Dendritic cell treated with granulocyte-macrophage colony-stimulating factor and Interleukin-4, amounts not matched to agents 40 ng/mL and 50 ng/mL, for 4 days (primary cell): ENCODE results near the gene DEFB129.

Source experiments
- H3K27ac Mint-ChIP-seq: one replicate; pipeline ENCODE4 v1.8.0; 2022; ENCODE audit warnings: mild to moderate bottlenecking, mixed read lengths
- H3K27me3 Mint-ChIP-seq: one replicate; pipeline ENCODE4 v1.8.0; 2022; ENCODE audit warnings: mild to moderate bottlenecking, mixed read lengths
- H3K36me3 Mint-ChIP-seq: one replicate; pipeline ENCODE4 v1.8.0; 2022; ENCODE audit warnings: low read depth, mixed read lengths
- H3K4me1 Mint-ChIP-seq: one replicate; pipeline ENCODE4 v1.8.0; 2022; ENCODE audit warnings: low read depth, mixed read lengths
- H3K4me3 Mint-ChIP-seq: one replicate; pipeline ENCODE4 v1.8.0; 2022; ENCODE audit warnings: mild to moderate bottlenecking, moderate library complexity, mixed read lengths
- H3K9me3 Mint-ChIP-seq: one replicate; pipeline ENCODE4 v1.8.0; 2022; ENCODE audit warnings: mixed read lengths
- intact Hi-C: fragments of 100-400 bp; cut with micrococcal nuclease; formaldehyde crosslinking; loops from one replicate; pipeline ENCODE4 v1.15.0; 2022

DEFB129 gene

DNA sequence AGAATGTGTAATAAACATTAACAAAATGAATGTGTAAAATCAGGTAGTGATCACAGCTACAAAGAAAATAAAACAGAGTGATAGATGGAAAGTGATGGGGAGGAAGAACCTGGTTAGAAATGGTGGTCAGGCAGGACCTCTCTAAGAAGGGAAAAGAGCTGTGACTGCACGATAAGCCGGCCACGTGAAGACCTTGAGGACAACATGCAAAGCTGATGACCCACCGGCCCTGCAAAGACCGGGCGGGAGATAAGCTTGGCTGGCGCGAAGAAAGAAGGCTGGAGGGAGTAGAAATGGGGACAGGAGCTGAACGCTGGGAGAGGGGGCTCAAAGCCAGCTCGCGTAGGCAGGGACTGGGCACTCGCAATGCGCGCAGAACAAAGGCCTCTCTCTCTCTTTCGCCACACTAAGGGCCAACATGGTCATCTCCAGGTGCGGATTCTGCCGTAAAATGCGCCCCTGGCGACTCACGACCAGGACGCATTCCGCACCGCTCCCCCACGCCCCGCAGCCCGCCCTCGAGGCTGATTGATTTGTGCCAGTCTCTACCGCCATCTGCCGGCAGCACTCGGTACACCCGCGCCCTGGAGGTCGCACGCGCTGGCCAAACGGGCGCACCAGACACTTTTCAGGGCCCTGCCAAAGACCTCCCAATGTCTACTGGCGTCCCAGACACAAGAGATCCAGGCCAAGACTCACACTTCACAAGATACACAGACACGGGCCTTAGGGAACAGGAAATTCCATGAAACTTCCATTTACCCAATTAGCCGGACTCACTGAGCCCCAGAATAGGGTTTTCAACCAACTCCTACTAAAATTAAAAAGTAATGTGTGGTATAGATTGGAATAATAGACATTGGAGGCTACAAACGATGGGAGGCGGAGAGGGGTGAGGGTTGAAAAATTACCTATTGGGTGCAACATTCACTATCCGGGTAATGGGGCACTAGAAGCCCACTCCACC, 39.8 kb downstream of the DEFB129 start:
- Mint-ChIP-seq H3K4me1 (peaks cover 12% of the 10 kb centered on the region), H3K36me3 (no peaks in the 10 kb centered on the region), H3K27ac (peak overlapping the region; percentile 46), H3K4me3 (peak overlapping the region; percentile 78), H3K9me3 (no peaks in the 10 kb centered on the region), H3K27me3 (peaks cover 25% of the 10 kb centered on the region)
- intact Hi-C loops = loop anchor here (1.0 kb wide), 1 partner anchor 58 kb away; no protein-coding TSS in a partner anchor

GRCh38 chr20:270517-270916, 43.5 kb downstream of the DEFB129 start:
- peaks cover 18% of the 10 kb centered on the region for H3K4me1 Mint-ChIP-seq
- intact Hi-C loops = loop anchor here (10.0 kb wide), 1 partner anchor 64 kb away; no protein-coding TSS in a partner anchor
- peaks cover 7% of the 10 kb centered on the region for H3K36me3 Mint-ChIP-seq
- H3K27me3 Mint-ChIP-seq = peaks cover 18% of the 10 kb centered on the region
- H3K9me3 Mint-ChIP-seq = no peaks in the 10 kb centered on the region
- no peak overlapping the region for H3K4me3 Mint-ChIP-seq
- no peak overlapping the region for H3K27ac Mint-ChIP-seq

- intact Hi-C loops = loop anchor here (10.0 kb wide), 1 partner anchor 64 kb away; no protein-coding TSS in a partner anchor
- H3K36me3 Mint-ChIP-seq = peaks cover 13% of the 10 kb centered on the region
- no peak overlapping the region for H3K27ac Mint-ChIP-seq
- H3K27me3 Mint-ChIP-seq = peaks cover 15% of the 10 kb centered on the region
- no peak overlapping the region for H3K4me3 Mint-ChIP-seq
- peaks cover 18% of the 10 kb centered on the region for H3K4me1 Mint-ChIP-seq
- H3K9me3 Mint-ChIP-seq = no peaks in the 10 kb centered on the region
Measured at GRCh38 chr20:271069-271468, 44.0 kb downstream of the DEFB129 start.

GRCh38 chr20:271528-271927, 44.5 kb downstream of the DEFB129 start:
- Mint-ChIP-seq H3K27ac (no peak overlapping the region), H3K36me3 (peaks cover 17% of the 10 kb centered on the region), H3K9me3 (no peaks in the 10 kb centered on the region), H3K4me1 (peaks cover 13% of the 10 kb centered on the region), H3K4me3 (no peak overlapping the region), H3K27me3 (peaks cover 10% of the 10 kb centered on the region)
- intact Hi-C loops = loop anchor here (10.0 kb wide), 1 partner anchor 63 kb away; no protein-coding TSS in a partner anchor

DNA sequence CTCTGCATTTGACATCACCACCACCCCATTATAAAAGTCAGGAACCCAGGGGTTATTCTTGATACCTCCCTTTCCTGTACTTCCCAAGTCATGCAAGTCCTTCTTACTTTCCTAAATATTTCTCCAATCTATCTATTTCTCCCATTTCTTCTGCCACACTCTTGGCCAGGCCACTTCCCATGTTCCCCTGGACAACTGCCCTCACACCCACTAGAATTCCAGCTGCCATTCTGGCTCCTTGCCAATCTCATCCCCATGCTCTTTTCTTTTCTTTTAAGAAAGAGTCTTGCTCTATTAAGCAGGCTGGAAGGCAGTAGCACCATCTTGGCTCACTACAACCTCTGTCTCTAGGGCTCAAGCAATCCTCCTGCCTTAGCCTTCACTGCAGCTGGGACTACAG, 45.7 kb downstream of the DEFB129 start:
- Mint-ChIP-seq H3K27ac (no peak overlapping the region), H3K9me3 (no peaks in the 10 kb centered on the region), H3K27me3 (peaks cover 1% of the 10 kb centered on the region), H3K4me1 (peaks cover 5% of the 10 kb centered on the region), H3K36me3 (peaks cover 29% of the 10 kb centered on the region), H3K4me3 (no peak overlapping the region)
- intact Hi-C loops = loop anchor here (10.0 kb wide), 1 partner anchor 62 kb away; no protein-coding TSS in a partner anchor

DNA sequence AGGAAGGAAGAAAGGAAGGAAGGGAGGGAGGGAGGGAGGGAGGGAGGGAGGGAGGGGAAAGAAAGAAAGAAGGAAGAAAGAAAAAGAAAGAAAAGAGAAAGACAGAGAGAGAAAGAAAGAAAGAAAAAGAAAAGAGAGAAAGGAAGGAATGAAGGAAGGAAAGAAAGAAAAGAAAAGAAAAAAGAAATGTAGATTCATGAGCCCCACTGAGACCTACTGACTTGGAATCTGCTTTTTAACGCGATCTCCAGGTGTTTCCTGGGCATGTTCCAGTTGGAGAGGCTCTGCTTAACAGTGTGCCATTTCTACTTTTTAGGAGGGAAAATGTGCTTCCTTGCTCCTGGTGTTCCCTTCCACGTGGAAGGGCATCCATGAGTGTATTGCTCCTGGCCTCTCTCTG, 46.8 kb downstream of the DEFB129 start:
- no peak overlapping the region for H3K27ac Mint-ChIP-seq

DNA sequence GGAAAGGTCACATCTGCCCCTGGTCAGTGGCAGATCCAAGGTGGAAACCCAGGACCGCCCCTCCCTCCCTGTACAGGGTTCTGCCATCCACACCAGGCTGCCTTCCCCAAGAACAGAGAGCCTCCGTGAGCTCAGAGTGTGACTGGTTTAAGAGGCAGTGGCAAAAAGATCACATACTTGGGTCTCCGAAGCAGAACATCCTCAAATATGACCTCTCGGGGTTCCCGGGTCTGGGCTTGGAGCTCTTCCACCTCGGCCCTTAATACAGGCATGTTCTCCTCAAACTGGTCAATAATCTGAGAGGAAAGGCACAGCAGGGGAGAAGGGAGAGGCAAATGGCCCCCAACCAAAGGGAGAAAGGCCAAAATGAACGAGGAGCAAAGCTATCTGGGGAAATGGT, 48.7 kb downstream of the DEFB129 start:
- no peaks in the 10 kb centered on the region for H3K27me3 Mint-ChIP-seq
- H3K9me3 Mint-ChIP-seq = peaks cover 5% of the 10 kb centered on the region
- no peak overlapping the region for H3K27ac Mint-ChIP-seq
- peaks cover 5% of the 10 kb centered on the region for H3K4me1 Mint-ChIP-seq
- intact Hi-C loops = loop anchor here (10.0 kb wide), 1 partner anchor 59 kb away; no protein-coding TSS in a partner anchor
- no peak overlapping the region for H3K4me3 Mint-ChIP-seq
- H3K36me3 Mint-ChIP-seq = peaks cover 41% of the 10 kb centered on the region

More for the DNA sequence above, 46.8 kb downstream of the DEFB129 start:
- H3K4me3 Mint-ChIP-seq = no peak overlapping the region
- peaks cover 5% of the 10 kb centered on the region for H3K9me3 Mint-ChIP-seq
- intact Hi-C loops = loop anchor here (10.0 kb wide), 1 partner anchor 61 kb away; no protein-coding TSS in a partner anchor
- peaks cover 41% of the 10 kb centered on the region for H3K36me3 Mint-ChIP-seq
- H3K4me1 Mint-ChIP-seq = peaks cover 5% of the 10 kb centered on the region
- H3K27me3 Mint-ChIP-seq = no peaks in the 10 kb centered on the region

DNA sequence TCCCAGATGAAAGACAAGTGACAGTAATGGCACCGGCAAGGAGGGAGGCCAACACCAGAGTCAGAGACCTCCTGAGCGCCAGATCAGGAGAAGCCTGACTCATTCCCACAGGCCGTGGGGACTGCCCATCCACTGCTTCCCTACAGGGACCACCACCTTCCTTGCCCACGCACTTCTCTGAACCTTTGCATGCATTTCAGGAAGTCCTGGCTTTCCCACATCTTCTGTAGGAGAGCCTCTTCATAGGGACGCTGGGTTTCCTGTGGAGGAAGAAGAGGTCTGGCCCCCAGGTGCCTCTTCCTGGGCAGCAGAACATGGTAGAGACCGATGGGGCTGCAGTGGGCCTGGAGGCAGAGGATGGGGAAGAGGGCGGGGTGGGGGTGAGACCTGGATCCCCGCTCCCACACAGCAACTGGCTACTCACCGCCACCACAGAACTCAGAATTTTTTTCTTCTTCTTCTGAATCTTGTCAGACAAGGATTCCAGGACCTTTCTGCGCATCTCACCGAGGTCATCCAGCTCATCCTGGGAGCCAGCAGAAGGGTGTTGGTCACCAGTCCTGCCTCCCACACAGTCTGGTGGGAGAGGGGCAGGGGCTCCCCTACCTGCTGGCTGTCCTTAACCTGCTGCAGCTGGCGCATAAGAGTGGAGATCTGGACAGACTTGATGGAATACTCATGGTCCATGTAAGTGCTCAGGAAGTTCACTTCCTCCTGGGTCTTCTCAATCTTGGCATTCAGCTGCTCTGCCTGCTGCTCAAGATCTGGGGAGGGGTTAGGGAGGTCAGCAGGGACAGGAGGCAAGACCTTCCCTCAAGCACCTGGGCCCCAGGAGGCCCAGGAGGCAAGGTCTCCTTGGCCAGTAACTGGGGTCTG, 49.8 kb downstream of the DEFB129 start:
- Mint-ChIP-seq H3K4me1 (peaks cover 5% of the 10 kb centered on the region), H3K27ac (no peak overlapping the region), H3K4me3 (no peak overlapping the region), H3K9me3 (peaks cover 5% of the 10 kb centered on the region), H3K36me3 (peaks cover 49% of the 10 kb centered on the region), H3K27me3 (no peaks in the 10 kb centered on the region)
- intact Hi-C loops = loop anchor here (10.0 kb wide), 1 partner anchor 58 kb away; no protein-coding TSS in a partner anchor

GRCh38 chr20:277496-277781, 50.4 kb downstream of the DEFB129 start:
- Mint-ChIP-seq H3K36me3 (peaks cover 55% of the 10 kb centered on the region), H3K4me3 (no peak overlapping the region)

DNA sequence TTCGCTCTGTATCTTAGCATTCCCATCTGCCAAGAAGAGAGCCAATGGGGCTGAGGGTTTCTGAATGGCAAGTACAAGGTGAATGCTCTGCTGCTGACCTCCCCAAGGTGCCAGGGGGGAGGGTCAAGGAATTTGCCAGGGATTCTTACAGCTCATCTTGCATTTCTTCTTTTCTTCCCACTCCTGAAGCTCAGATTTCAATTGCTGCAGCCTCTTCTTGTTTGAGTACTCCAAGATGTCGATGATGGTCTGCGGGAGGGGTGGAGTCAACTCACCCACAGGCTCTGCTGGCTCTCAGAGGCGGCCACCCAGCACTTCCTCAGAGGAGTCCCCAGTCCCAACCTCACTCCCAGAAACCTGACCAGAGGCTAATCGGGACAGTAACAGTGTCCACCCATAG, 51.1 kb downstream of the DEFB129 start:
- Mint-ChIP-seq H3K9me3 (peaks cover 5% of the 10 kb centered on the region), H3K36me3 (peaks cover 56% of the 10 kb centered on the region), H3K4me3 (no peak overlapping the region), H3K27me3 (no peaks in the 10 kb centered on the region), H3K4me1 (peaks cover 5% of the 10 kb centered on the region), H3K27ac (no peak overlapping the region)
- intact Hi-C loops = loop anchor here (10.0 kb wide), 1 partner anchor 57 kb away; no protein-coding TSS in a partner anchor

More at GRCh38 chr20:277496-277781, 50.4 kb downstream of the DEFB129 start:
- peaks cover 5% of the 10 kb centered on the region for H3K9me3 Mint-ChIP-seq
- H3K27ac Mint-ChIP-seq = no peak overlapping the region
- peaks cover 5% of the 10 kb centered on the region for H3K4me1 Mint-ChIP-seq
- intact Hi-C loops = loop anchor here (10.0 kb wide), 1 partner anchor 57 kb away; no protein-coding TSS in a partner anchor
- no peaks in the 10 kb centered on the region for H3K27me3 Mint-ChIP-seq

- peaks cover 64% of the 10 kb centered on the region for H3K36me3 Mint-ChIP-seq
- peak overlapping the region; percentile 35 for H3K4me3 Mint-ChIP-seq
- intact Hi-C loops = loop anchor here (10.0 kb wide), 1 partner anchor 56 kb away; no protein-coding TSS in a partner anchor
- no peaks in the 10 kb centered on the region for H3K27me3 Mint-ChIP-seq
- H3K9me3 Mint-ChIP-seq = peaks cover 5% of the 10 kb centered on the region
- H3K27ac Mint-ChIP-seq = no peak overlapping the region
- peaks cover 5% of the 10 kb centered on the region for H3K4me1 Mint-ChIP-seq
Measured at GRCh38 chr20:278607-279571, 51.8 kb downstream of the DEFB129 start.
